Suprapubic skin (tissue), 3 donors: Measurements from ENCODE around the gene PRPSAP1.

ENCODE experiments used
- EP300 ChIP-seq: sonication (generic); formaldehyde crosslinking; IDR thresholded peaks from one replicate; pipeline ENCODE4 v1.6.1; 2017; ENCODE audit warnings: antibody characterized with exemption
- POLR2A ChIP-seq, 2 donors: fragments of 450-650 bp; IDR thresholded peaks; one replicate each; pipeline ENCODE4 v1.6.1; 2017; ENCODE audit warnings: antibody characterized with exemption in 2 of 2, mild to moderate bottlenecking in 2 of 2, moderate library complexity in 2 of 2
- TF ChIP-seq, protein P1 (sequence below), 2 donors: fragments of 200-600 bp in 1 of 2; fragments of 450-650 bp in 1 of 2; sonication (generic) in 1 of 2; IDR thresholded peaks; one replicate each; pipeline ENCODE4 v1.5.1; 2016 to 2019; ENCODE audit warnings: antibody characterized with exemption in 2 of 2, mild to moderate bottlenecking in 1 of 2, moderate library complexity in 1 of 2

GRCh38 chr17:76379646-76380376 lies 26.1 kb upstream of the PRPSAP1 start:
- TF ChIP-seq, protein P1, sequence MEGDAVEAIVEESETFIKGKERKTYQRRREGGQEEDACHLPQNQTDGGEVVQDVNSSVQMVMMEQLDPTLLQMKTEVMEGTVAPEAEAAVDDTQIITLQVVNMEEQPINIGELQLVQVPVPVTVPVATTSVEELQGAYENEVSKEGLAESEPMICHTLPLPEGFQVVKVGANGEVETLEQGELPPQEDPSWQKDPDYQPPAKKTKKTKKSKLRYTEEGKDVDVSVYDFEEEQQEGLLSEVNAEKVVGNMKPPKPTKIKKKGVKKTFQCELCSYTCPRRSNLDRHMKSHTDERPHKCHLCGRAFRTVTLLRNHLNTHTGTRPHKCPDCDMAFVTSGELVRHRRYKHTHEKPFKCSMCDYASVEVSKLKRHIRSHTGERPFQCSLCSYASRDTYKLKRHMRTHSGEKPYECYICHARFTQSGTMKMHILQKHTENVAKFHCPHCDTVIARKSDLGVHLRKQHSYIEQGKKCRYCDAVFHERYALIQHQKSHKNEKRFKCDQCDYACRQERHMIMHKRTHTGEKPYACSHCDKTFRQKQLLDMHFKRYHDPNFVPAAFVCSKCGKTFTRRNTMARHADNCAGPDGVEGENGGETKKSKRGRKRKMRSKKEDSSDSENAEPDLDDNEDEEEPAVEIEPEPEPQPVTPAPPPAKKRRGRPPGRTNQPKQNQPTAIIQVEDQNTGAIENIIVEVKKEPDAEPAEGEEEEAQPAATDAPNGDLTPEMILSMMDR (IDR thresholded peaks at IDR 0.05), result no peak
- no peak for TF ChIP-seq EP300
- no peak for TF ChIP-seq POLR2A (IDR thresholded peaks at IDR 0.05)
